Measurements from ENCODE around the gene SEPTIN5.
"Not testable (repeated sequence)": the region's sequence is repeated elsewhere in the genome, so short reads cannot be mapped to it uniquely, and the experiment has no call there.

Gene SEPTIN5

DNA sequence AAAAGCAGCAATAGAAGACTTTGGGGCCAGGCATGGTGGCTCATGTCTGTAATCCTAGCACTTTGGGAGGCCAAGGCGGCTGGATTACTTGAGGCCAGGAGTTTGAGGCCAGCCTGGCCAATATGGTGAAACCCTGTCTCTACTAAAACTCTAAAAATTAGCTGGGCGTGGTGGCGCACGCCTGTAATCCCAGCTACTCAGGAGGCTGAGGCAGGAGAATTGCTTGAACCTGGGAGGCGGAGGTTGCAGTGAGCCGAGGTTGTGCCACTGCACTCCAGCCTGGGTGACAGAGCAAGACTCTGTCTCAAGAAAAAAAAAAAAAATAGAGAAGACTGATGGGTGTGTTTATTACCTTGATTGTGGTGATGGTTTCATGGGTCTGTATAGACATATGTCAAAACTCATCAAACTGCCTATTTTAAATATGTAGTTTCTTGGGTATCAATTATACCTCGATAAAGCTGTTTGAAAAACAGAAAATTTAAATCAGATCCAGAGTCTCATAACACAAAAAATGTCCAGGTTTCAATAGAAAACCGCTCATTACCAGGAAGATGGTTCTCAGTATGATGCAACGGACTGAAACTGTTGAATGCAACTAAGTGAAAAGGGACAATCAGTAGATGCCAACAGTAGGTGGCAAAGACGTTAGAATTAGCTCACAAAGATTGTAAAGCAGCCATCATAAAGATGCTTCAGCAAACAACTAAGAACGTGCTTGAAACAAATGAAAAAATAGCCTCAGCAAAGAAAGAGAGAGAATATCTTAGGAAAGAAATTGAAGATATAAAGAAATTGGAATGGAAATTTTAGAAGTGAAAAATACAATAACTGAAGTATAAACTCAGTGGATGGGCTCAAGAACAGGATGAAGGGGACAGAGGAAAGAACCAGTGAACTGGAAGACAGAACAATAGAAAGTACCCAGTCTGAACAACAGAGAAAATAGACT, 33.1 kb upstream of the SEPTIN5 start:
- no peak for DNase-seq (ENCODE audit: low spot score)

DNA sequence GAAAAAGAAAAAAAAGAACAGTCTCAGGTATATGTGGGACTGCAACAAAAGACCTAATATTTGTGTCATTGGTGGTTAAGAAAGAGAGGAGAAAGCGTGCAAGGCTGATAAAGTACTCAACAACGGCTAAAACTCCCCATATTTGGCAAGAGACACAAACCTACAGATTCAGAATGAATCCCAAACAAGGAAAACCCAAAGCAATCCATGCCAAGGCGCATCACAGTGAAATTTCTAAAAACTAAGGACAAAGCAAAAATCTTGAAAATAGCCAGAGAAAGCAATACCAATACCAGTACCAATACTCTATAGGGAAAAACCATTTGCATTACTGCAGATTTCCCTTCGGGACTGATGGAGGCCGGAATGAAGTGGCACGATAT, 32.4 kb upstream of the SEPTIN5 start:
- DNase-seq (ENCODE audit: low spot score), result no peak

DNA sequence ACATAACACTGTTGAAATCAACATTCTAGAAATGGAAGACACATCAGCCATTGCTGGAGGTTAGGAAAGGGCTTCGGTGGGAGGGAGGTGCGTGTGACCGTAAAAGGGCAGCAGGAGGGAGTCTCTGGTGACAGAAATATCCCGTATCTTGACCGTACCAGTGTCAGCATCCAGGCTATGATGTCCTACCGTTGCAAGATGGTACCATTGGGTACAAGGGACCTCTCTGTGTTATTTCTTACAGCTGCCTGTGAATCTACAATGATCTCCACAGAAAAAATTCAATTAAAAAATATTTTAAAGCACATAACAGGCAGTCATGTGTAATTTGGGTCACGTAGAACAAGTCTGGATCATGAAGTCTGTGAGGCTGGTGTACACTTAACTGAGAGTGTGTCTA, 27.4 kb upstream of the SEPTIN5 start:
- DNase-seq (ENCODE audit: low spot score), result no peak

DNA sequence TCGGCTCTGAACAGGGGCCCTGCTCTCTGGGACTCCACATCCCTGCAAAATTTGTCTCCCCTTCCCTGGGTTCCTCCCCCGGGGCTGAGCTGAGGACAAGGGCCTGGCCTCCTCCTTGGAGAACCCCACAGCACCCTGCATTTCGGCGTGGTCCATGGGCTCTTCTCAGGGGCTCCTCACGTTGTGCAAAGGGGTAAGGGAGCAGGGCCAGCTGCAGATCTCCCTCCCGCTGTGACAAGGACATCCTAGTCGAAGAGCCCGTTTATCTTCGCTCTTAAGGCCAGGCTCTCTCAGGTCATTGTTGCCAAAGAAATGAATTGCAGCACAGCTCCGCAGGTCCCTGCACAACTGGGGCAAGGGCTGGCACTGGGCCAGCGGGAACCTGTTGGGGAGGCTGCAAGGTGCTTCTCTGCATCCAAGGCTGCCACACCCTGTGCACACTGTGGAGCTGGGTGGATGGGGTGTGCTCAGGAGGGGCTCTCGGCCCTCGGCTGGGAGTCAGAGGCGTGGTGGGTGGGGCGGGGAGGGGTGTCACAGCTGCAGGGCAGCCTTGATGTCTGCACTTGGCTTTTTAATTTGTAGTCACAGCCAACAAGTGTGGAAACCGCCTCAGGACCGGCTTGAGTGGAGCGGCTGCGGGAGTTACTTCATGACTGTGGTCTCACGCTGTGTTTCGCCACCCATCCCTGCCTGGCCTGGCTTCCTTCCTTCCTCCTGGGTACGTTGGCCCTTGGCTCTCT, 26.6 kb upstream of the SEPTIN5 start:
- DNase-seq (ENCODE audit: low spot score), result no peak

DNA sequence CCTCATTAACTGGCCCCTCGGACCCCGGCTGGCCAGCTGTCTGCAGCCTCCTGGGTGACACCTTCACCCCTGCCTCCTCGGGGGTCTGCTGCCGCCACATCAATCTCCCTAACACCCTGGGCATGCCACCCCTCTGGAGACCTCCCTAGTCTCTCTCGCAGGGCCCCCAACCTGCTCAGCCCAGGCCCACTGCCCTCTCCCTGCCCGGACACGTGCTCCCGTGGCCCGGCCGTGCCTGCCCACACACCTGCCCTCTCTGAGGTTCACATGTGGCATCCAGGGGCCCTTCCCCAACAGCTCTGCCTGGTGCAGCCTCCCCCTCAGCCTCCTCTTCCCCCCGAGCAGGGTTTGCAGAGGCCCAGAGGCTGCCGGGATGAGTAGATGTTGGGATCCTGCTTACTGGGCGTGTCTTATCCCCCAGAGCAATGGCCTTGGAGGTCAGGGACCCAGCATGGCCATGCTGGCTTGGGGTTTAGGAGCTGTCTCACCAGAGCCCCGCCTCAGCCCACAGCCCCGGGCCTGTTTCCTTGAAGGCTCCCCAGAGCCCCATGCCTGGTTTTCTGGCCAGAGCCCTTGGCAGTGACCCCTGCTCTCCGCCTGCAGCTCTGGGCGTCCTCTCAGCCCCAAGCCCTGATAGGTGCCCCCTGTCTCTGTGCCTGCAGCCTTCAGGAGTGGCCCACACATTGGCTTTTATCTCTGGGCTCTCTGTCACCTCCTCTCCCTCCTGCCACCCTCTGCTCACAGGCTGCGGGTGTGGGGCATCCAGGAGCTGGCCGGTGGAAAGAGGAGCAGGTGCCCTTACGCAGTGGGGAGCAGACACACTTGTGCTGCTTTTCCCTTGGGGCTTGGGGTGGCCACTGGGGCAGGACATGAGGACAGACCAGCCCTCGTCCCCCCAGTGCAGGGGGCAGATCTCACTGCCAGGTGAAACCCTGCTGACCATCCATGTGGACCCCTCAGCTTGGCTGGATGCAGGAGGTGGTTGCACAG, 25.7 kb upstream of the SEPTIN5 start:
- no peak for DNase-seq (ENCODE audit: low spot score)

DNA sequence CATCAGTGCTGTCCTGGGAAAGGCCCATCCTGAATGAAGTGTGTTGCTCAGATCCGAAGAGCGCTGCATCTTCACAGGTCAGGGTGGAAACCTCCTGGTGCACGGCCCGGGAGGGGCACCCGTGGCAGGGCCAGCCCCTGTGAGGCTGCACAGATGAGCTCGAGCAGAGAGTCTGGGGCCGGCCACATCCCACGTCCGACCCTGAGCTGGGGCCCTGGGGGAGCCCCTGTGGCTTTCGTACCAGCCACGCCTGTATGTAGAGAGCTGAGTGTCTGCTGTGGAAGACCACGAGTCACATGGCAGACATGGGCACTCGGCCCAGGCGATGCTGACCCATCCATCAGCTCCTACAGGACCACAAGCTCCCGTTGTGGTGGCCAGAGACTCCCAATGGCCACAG, 24.9 kb upstream of the SEPTIN5 start:
- DNase-seq (ENCODE audit: low spot score), result no peak

DNA sequence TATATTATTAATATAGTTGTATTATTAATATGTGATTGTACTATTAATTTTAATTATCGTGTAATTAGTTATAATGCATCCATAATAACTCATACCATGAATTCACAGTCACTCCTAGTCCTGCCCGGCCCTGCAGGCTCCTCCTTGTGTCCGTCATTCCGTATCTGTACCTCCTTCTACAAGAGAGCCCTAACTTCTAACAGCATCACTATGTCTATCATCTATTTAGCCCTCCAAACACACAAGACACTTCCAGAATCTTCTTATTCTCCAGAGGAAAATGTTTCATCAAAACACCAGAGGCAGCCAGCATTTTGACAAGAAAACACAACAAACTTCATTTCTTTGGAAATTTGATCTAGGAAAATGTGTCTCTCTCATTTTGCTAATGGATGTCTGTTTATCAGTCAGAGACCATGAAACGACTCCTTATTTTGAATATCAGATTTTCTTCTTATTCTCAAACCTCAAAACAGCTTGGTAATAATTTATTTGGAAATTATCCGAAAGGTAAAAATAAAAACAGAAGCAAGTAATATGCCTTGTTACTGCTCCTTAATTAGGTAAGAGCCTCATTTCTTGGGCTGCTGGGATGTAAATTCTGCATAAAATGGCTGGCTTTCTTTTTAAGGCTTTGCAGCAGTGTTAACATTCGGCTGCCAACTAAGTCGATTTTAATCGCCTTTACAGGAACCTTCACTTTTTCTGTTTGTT, 23.1 kb upstream of the SEPTIN5 start:
- DNase-seq (ENCODE audit: low spot score), result no peak

DNA sequence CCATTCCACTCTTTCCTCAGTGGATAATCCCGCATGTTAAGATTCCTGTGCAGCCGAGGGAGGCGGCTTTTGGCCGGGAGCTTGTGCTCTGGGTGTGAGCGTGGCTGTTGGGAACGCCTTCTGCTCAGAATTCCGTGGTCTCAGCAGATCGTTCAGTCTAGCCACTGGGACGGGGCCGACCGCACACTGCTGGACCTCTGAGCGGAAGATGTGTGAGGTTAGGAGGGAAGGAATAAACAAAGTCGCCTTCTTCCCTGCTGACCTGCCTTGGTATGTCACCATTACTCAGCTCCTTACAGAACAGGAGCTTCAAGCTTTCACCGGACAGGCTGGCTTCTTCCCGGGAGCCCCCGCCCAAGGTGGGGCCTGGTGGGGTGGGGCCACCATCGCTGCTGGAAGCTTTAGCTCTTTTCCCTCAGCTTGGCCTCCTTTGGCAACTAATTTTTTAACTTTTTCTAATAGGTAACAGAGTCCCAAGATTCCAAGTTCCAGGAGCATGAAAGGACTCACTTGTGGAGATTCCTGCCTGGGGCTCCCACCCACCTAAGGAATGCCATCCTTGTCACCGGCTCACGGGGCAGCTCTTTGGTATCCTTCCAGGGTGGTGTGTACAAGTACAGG, 22.5 kb upstream of the SEPTIN5 start:
- no peak for DNase-seq (ENCODE audit: low spot score)

DNA sequence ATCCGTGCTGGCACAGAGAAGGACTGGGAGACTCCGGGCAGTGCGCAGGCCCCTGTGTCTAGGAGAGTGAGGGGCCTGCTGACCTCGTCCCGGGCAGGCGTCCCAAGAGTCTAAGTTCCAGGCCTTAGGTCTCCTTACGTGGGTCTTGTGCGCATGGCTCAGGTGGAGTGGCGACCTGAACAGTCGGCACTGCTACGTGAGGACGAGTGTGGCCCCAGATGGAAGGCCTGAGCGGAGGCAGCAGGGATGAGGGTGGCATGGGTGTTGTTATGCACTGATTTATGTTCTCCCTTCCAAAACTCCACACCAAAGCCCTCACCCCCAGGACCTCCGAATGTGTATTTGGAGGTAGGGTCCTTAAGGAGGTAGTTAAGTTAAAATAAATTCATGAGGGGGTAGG, 20.7 kb upstream of the SEPTIN5 start:
- DNase-seq (ENCODE audit: low spot score), result no peak

DNA sequence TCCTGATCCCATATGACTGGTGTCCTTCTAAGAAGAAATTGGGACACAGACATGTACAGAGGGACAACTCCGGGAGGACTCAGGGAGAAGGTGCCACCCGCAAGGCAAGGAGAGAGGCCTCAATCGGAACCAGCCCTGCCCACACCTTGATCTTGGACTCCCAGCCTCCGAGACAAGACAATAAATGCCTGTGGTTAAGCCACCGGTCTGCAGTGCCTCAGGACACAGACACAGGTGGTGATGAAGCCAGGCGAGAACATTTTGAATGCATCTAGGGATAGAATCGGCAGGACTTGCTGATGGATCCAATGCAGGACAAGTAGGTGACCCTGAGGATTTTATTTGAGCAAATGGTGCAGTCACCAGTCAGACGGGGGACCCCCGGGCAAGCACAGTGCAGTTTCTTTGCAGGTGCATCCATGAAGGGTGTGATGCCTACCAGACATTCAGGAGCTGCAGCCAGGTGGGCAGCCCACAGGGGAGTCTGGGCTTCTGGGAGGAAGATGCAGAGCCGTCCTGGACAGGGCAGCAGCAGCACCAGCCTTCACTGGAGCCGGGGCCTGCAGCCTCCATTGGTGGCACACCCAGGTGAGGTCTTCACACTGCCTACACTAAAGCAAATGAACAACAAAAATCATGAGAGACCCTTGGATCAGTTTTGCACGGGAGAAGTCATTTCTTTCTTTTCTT, 20.2 kb upstream of the SEPTIN5 start:
- DNase-seq (ENCODE audit: low spot score), result no peak

DNA sequence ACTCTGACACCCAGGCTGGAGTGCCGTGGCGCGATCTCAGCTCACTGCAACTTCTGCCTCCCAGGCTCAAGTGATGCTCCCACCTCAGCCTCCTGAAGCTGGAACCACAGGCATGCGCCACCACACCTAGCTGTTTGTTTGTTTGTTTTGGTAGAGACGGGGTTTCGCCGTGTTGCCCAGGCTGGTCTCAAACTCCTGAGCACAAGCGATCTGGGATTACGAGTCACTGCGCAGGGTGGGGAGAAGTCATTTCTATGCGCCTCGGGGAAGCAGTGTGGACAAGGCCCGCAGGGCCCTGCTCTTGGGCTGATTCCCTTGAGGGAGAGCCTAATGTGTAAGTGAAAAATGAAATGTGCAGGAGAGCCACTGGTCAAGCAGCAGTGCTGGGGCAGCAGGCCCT, 19.6 kb upstream of the SEPTIN5 start:
- DNase-seq (ENCODE audit: low spot score), result no peak

DNA sequence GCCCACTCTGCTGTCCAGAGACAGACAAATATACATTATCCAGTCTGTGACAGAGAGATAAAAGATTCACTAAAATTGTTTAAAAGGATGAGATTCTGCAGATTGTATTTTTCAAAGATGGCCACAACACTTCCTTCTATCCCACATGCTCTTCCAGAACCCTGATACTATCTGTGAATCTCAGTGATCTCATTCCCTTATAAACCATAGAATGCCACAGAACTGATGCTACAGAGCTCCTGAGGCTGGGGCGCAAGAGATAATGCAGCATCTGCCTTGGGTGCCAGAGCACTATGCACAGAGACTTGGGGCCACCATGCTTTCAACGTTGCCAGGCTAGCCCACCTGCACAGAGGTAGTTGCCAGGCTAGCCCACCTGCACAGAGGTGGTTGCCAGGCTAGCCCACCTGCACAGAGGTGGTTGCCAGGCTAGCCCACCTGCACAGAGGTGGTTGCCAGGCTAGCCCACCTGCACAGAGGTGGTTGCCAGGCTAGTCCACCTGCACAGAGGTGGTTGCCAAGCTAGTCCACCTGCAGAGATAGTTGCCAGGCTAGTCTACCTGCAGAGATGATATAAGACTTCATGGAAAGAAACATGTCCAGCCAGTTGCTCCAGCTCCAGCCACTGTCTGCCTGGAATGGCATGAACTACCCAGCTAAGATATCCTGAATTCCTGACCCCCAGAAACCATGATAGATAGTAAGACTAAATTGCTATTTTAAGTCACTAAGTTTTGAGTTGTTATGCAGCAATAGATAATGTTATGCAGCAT, 17.6 kb upstream of the SEPTIN5 start:
- DNase-seq (ENCODE audit: low spot score), result no peak

DNA sequence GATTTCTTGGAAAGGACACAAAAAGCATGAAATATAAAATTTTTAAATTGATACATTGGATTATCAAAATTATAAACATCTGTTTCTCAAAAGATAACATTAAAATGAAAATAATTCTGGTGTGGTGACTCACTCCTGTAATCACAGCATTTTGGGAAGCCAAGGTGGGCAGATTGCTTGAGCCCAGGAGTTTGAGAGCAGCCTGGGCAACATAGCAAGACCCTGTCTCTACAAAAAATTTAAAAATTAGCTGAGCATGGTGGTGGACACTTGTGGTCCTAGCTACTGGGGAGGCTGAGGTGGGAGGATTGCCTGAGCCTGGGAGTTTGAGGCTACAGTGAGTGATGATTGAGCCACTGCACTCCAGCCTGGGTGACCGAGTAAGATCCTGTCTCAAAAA, 16.4 kb upstream of the SEPTIN5 start:
- DNase-seq (ENCODE audit: low spot score), result not testable (repeated sequence)

DNA sequence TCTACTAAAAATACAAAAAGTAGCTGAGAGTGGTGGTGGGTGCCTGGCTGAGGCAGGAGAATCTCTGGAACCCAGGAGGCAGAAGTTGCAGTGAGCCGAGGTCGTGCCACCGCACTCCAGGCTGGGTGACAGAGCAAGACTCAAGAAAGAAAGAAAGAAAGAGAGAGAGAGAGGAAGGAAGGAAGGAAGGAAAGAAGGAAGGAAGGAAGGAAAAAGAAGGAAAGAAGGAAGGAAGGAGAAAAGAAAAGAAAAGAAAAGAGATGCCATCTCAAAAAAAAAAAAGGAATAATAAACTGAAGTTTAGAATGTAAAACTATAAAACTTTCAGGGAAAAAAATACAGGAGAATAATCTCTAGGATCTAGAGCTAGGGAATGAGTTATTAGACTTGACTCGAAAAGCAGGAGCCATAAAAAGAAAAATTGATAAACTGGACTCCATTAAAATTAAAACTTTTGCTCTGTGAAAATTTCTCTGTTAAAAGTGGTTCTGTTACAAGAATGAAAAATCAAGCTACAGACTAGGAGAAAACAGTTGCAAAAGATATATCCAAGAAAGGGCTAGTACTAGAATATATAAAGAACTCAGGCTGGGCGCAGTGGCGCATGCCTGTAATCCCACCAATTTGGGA, 13.4 kb upstream of the SEPTIN5 start:
- no peak for DNase-seq (ENCODE audit: low spot score)

DNA sequence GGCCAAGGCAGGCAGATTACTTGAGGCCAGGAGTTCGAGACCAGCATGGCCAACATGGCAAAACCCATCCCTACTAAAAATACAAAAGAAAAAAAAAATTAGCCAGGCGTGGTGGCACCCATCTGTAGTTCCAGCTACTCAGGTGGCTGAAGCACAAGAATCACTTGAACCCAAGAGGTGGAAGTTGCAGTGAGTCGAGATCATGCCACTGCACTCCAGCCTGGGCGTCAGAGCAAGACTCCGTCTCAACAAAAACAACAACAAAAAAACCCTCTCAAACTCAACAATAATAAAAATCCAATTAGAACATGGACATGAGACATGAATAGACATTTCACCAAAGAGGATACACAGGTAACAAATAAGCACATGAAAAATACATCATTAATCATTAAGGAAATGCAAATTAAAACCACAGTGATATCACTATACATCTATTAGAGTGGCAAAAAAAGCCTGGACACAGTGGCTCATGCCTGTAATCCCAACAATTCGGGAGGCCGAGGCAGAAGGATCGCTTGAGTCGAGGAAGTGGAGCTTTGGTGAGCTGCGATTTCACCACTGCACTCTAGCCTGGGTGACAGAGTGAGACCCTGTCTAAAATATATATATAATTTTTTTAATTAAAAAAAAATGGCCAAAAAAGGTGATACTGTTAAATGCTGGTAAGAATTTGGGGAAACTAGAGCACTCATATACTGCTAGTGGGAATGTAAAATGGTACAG, 12.7 kb upstream of the SEPTIN5 start:
- DNase-seq (ENCODE audit: low spot score), result no peak

DNA sequence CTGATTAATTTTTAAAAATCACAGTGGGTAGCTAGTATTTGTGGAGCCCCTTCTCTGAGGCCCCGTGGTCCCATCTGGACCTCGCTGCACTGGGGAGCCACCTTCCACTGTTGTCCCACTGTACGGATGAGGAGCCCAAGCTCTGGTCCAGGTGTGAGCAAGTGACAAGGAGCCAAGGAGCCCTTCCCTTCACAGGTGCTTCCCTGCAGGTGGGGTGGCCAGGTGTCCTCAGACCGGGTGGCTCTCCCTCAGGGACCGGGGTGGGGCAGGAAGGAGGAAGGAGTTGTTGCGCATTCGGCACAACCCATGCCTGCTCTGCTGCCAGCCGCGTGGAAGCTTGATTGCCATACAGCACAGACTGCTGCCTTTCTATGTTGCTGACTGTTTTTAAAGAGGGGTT, 10.4 kb upstream of the SEPTIN5 start:
- no peak for DNase-seq (ENCODE audit: low spot score)

DNA sequence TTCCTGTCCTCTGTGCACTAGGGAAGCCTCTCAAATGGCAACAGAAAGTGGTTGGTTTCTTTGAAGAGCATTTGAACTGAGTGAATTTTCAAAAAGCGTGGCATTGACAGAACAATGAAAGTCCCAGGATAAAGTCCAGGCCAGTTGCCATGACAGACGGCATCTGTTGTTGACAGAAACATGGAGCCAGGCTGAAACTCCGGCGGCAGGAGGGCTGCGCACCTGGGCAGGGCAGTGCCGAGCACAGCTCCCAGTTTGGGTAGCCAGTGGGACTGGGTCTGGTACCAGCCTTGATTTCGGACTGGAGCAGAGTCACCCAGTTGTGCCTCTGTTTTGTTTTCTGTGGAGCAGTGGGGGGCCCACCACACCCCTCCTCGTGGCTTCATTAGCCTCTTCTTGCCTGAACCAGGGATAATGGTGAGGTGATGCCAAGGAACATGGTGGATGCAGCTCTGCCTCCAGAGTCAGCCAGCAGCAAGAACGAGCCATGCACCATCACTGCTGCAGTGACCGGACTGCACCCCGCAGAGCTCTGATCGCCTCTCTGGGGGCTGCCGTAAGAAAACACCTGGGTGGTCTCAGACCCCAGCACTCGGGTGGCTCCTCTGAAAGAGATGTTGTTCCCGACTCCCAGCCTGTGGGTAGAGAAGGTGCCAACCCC, 9.8 kb upstream of the SEPTIN5 start:
- DNase-seq (ENCODE audit: low spot score), result no peak

Measured in CD4-positive, alpha-beta T cell treated with Interleukin-6 at 100 ng/mL for 8 hours (primary cell).